NCI-H2171 treated with DMSO at 0.1 percent for 48 hours (cell line): ENCODE data around the gene CRABP1.
A peak's percentile ranks its signal among the peaks of the same experiment; 100 is the strongest.

Experiments used
- DNase-seq: peaks from one replicate; lab custom pipeline; 2025; lab: John Stamatoyannopoulos, UW

CRABP1 gene

GRCh38 chr15:78347586-78348543, 7.7 kb downstream of the CRABP1 start:
- no peak for DNase-seq

- DNase-seq = no peak
Measured at GRCh38 chr15:78350058-78350457, 9.9 kb downstream of the CRABP1 start.

- no peak for DNase-seq
Measured at GRCh38 chr15:78351539-78351938, 11.4 kb downstream of the CRABP1 start.

GRCh38 chr15:78353093-78353492, 12.9 kb downstream of the CRABP1 start:
- DNase-seq = peak; percentile 89

GRCh38 chr15:78355177-78355576, 15.0 kb downstream of the CRABP1 start:
- DNase-seq = peak; percentile 16

GRCh38 chr15:78358102-78358870, 18.1 kb downstream of the CRABP1 start:
- no peak for DNase-seq

GRCh38 chr15:78359041-78359808, 19.1 kb downstream of the CRABP1 start:
- DNase-seq = peak; percentile 42

- peak; percentile 98 for DNase-seq
Measured at GRCh38 chr15:78360367-78360801, 20.2 kb downstream of the CRABP1 start.

GRCh38 chr15:78360958-78361718, 21.0 kb downstream of the CRABP1 start:
- no peak for DNase-seq

- no peak for DNase-seq
Measured at GRCh38 chr15:78361771-78362506, 21.8 kb downstream of the CRABP1 start.

- DNase-seq = no peak
Measured at GRCh38 chr15:78362716-78363380, 22.7 kb downstream of the CRABP1 start.

GRCh38 chr15:78363381-78363734, 23.2 kb downstream of the CRABP1 start:
- no peak for DNase-seq

- DNase-seq = peak; percentile 54
Measured at GRCh38 chr15:78364233-78364632, 24.1 kb downstream of the CRABP1 start.

GRCh38 chr15:78365917-78366316, 25.8 kb downstream of the CRABP1 start:
- no peak for DNase-seq

GRCh38 chr15:78366342-78366741, 26.2 kb downstream of the CRABP1 start:
- no peak for DNase-seq

GRCh38 chr15:78368651-78369050, 28.5 kb downstream of the CRABP1 start:
- DNase-seq = no peak

- no peak for DNase-seq
Measured at GRCh38 chr15:78369161-78369560, 29.0 kb downstream of the CRABP1 start.

GRCh38 chr15:78370013-78370412, 29.9 kb downstream of the CRABP1 start:
- DNase-seq = no peak

- DNase-seq = no peak
Measured at GRCh38 chr15:78372880-78373279, 32.7 kb downstream of the CRABP1 start.
